ENCODE measurements around the gene SLC35F1. TPM values are rescaled to one million over a fixed set of nuclear protein-coding genes. Genes with fewer than 3 reads are reported as not detected.

Gene SLC35F1
- total RNA-seq, 2 donors from 2014 or later = not detected

DNA sequence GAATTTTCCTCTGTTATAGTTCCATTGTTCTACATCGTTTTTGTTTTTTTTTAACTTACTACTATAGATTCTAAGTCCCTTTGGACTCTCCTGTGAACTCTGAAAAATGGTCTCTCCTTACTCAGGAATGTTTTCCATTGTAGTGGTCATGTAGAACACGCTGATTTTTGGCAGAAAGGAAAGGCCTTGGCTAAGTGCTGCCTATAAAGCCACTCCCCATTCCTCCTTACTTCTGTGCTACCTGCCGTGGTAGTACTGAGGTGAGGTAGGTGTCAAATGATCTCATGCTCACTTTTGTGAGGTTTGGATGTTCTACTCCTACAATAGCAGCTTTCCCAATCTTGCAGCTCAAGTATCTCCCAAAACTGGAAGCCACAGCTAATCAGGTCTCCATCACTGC is 270.7 kb downstream of the SLC35F1 start:
- ATAC-seq = no peak
- H3K9me3 Mint-ChIP-seq = peaks cover 8% of the 10 kb centered on the region
- DNase-seq (ENCODE audit: low spot score) = no peak
- H3K27ac Mint-ChIP-seq = no peak overlapping the region
- H3K36me3 Mint-ChIP-seq = peaks cover 14% of the 10 kb centered on the region
- no peak overlapping the region for H3K4me3 Mint-ChIP-seq
- peaks cover 4 to 42% of the 10 kb centered on the region in 2 donors for H3K27me3 Mint-ChIP-seq
- H3K4me1 Mint-ChIP-seq (ENCODE audit: low read depth in 2 of 2) = no peaks in the 10 kb centered on the region

DNA sequence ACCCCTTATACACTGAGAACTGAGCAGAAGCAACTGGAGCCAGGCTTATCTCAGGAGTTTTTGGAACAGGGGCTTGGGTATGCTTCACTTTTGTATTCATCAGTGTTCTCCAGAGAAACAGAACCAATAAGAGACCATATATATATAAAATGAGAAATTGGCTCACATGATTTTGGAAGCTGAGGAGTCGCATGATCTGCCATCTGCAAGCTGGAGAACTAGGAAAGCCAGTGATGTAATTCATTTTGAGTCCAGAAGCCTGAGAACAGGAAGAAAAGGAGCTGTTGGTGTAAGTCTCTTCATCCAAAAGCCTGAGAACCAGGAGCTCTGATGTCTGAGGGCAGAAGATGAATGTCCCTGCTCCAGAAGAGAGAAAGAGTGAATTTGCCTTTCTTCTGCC is 272.0 kb downstream of the SLC35F1 start:
- no peaks in the 10 kb centered on the region for H3K4me1 Mint-ChIP-seq (ENCODE audit: low read depth in 2 of 2)

GRCh38 chr6:118186672-118187567 is 279.9 kb downstream of the SLC35F1 start:
- ATAC-seq = no peak
- Mint-ChIP-seq H3K4me3 (peak overlapping the region; percentile 24), H3K36me3 (no peaks in the 10 kb centered on the region)

More for the DNA sequence above, 272.0 kb downstream of the SLC35F1 start:
- DNase-seq (ENCODE audit: low spot score) (no peak), ATAC-seq (no peak)
- no peak overlapping the region for H3K4me3 Mint-ChIP-seq
- peaks cover 5% of the 10 kb centered on the region for H3K36me3 Mint-ChIP-seq
- peaks cover 4 to 29% of the 10 kb centered on the region in 2 donors for H3K27me3 Mint-ChIP-seq
- no peak overlapping the region for H3K27ac Mint-ChIP-seq
- peaks cover 4% of the 10 kb centered on the region for H3K9me3 Mint-ChIP-seq

DNA sequence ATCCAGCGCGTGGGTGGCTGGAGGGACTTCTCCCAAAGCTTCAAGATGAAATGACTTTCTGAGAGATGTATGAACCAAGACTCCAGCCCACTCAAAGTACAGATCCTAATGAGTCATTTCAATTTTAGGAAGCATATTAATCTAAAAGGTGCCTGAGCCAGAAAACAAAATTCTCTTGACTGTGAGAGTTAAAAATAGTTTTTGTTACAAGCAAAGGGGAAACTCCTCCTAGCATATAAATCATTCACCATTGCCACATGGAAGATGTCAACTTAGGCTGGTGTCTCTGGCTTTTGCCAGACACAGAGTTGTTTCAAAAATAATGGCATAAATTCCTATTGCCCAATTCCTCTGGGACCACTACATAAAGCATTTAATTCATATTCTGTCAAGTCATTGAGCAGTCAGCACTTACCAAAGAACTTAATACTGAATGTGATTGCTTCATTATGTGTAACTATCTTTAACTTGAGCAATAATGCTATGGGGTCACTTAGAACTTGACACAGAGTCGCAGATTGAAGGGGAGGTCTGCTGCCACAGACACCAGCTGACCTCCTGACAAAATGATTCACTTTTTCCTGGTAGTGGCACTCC is 280.6 kb downstream of the SLC35F1 start:
- peaks cover 2 to 21% of the 10 kb centered on the region in 2 donors for H3K4me1 Mint-ChIP-seq (ENCODE audit: low read depth in 2 of 2)
- ATAC-seq (no peak), DNase-seq (ENCODE audit: low spot score) (no peak)
- H3K36me3 Mint-ChIP-seq = no peaks in the 10 kb centered on the region
- no peaks in the 10 kb centered on the region for H3K27me3 Mint-ChIP-seq
- no peaks in the 10 kb centered on the region for H3K9me3 Mint-ChIP-seq
- peak overlapping the region; percentile 24 for H3K4me3 Mint-ChIP-seq
- no peak overlapping the region for H3K27ac Mint-ChIP-seq

More at GRCh38 chr6:118186672-118187567, 279.9 kb downstream of the SLC35F1 start:
- peaks cover 2 to 21% of the 10 kb centered on the region in 2 donors for H3K4me1 Mint-ChIP-seq (ENCODE audit: low read depth in 2 of 2)
- H3K9me3 Mint-ChIP-seq = no peaks in the 10 kb centered on the region
- no peak overlapping the region for H3K27ac Mint-ChIP-seq
- no peaks in the 10 kb centered on the region for H3K27me3 Mint-ChIP-seq
- no peak for DNase-seq (ENCODE audit: low spot score)

GRCh38 chr6:118188561-118188960 is 281.5 kb downstream of the SLC35F1 start:
- DNase-seq (ENCODE audit: low spot score) (no peak), ATAC-seq (no peak)
- no peaks in the 10 kb centered on the region for H3K27me3 Mint-ChIP-seq
- no peaks in the 10 kb centered on the region for H3K9me3 Mint-ChIP-seq
- no peak overlapping the region for H3K4me3 Mint-ChIP-seq
- H3K36me3 Mint-ChIP-seq = no peaks in the 10 kb centered on the region
- H3K27ac Mint-ChIP-seq = no peak overlapping the region
- H3K4me1 Mint-ChIP-seq (ENCODE audit: low read depth in 2 of 2) = peaks cover 2 to 21% of the 10 kb centered on the region in 2 donors

- H3K27ac Mint-ChIP-seq = no peak overlapping the region
Observed at GRCh38 chr6:118197539-118197938, 290.5 kb downstream of the SLC35F1 start.

DNA sequence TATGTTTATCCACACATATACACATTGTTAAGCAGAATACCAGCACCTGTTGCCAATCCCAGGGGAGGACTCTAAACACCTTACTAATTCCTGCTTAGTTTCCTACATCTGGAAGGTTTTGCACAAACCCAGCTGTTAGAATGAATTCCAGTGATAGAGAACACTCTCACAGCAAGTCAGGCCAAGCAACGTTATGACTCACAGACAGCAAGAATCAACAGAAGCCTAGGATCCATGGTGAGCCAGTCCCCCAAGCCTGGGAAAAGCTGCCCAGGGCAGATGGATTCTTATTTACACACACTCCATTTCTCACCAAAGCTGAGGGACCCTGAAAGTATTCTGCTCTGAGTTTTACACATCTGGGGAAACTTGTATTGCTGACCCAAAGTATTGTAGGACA is 291.7 kb downstream of the SLC35F1 start:
- Mint-ChIP-seq H3K36me3 (no peaks in the 10 kb centered on the region), H3K4me3 (no peak overlapping the region), H3K4me1 (ENCODE audit: low read depth in 2 of 2) (no peaks in the 10 kb centered on the region), H3K9me3 (no peaks in the 10 kb centered on the region), H3K27me3 (peaks cover 0 to 2% of the 10 kb centered on the region in 2 donors), H3K27ac (no peak overlapping the region)
- DNase-seq (ENCODE audit: low spot score) = no peak
- ATAC-seq = no peak

More at GRCh38 chr6:118197539-118197938, 290.5 kb downstream of the SLC35F1 start:
- H3K9me3 Mint-ChIP-seq = no peaks in the 10 kb centered on the region
- no peak overlapping the region for H3K4me3 Mint-ChIP-seq
- H3K4me1 Mint-ChIP-seq (ENCODE audit: low read depth in 2 of 2) = no peaks in the 10 kb centered on the region
- DNase-seq (ENCODE audit: low spot score) = no peak
- H3K27me3 Mint-ChIP-seq = peaks cover 0 to 2% of the 10 kb centered on the region in 2 donors
- ATAC-seq = no peak
- no peaks in the 10 kb centered on the region for H3K36me3 Mint-ChIP-seq

- H3K4me1 Mint-ChIP-seq (ENCODE audit: low read depth in 2 of 2) = no peaks in the 10 kb centered on the region
- no peak overlapping the region for H3K27ac Mint-ChIP-seq
- DNase-seq (ENCODE audit: low spot score) (no peak), ATAC-seq (peak in 1 of 2 donors; percentile 6)
- no peaks in the 10 kb centered on the region for H3K9me3 Mint-ChIP-seq
- H3K4me3 Mint-ChIP-seq = no peak overlapping the region
- H3K36me3 Mint-ChIP-seq = no peaks in the 10 kb centered on the region
- H3K27me3 Mint-ChIP-seq = peaks cover 0 to 2% of the 10 kb centered on the region in 2 donors
Observed at GRCh38 chr6:118200160-118200559, 293.1 kb downstream of the SLC35F1 start.

GRCh38 chr6:118202517-118202916 is 295.5 kb downstream of the SLC35F1 start:
- Mint-ChIP-seq H3K36me3 (no peaks in the 10 kb centered on the region), H3K4me3 (no peak overlapping the region), H3K27ac (no peak overlapping the region), H3K27me3 (no peaks in the 10 kb centered on the region), H3K9me3 (no peaks in the 10 kb centered on the region), H3K4me1 (ENCODE audit: low read depth in 2 of 2) (no peaks in the 10 kb centered on the region)
- DNase-seq (ENCODE audit: low spot score) (no peak), ATAC-seq (no peak)

DNA sequence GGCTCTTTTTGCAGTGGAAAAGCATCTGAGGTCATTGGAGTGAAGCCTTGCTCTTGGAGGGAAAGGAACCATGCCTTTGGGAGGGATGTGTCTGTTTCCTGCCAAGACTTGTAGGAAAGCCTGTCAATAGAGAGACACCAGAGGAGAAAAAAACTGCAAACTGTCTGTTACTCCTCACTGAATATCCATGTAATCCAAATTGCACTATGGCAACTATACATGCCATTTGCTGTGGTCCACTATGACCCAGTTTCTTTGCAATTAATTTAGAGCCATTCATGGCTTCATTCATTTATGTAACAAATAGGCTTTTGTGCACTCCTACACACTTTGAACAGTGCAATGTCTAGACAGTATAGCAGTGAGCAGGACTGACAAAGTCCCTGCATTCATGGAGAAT is 296.5 kb downstream of the SLC35F1 start:
- Mint-ChIP-seq H3K27ac (no peak overlapping the region), H3K36me3 (no peaks in the 10 kb centered on the region)

GRCh38 chr6:118206221-118206620 is 299.2 kb downstream of the SLC35F1 start:
- ATAC-seq = no peak
- no peaks in the 10 kb centered on the region for H3K9me3 Mint-ChIP-seq
- DNase-seq (ENCODE audit: low spot score) = no peak
- H3K4me3 Mint-ChIP-seq = no peak overlapping the region
- H3K27ac Mint-ChIP-seq = no peak overlapping the region
- H3K36me3 Mint-ChIP-seq = no peaks in the 10 kb centered on the region
- peaks cover 0 to 2% of the 10 kb centered on the region in 2 donors for H3K27me3 Mint-ChIP-seq
- no peaks in the 10 kb centered on the region for H3K4me1 Mint-ChIP-seq (ENCODE audit: low read depth in 2 of 2)

More for the DNA sequence above, 296.5 kb downstream of the SLC35F1 start:
- Mint-ChIP-seq H3K9me3 (no peaks in the 10 kb centered on the region), H3K27me3 (peaks cover 0 to 2% of the 10 kb centered on the region in 2 donors), H3K4me3 (no peak overlapping the region), H3K4me1 (ENCODE audit: low read depth in 2 of 2) (no peaks in the 10 kb centered on the region)
- ATAC-seq (no peak), DNase-seq (ENCODE audit: low spot score) (no peak)

DNA sequence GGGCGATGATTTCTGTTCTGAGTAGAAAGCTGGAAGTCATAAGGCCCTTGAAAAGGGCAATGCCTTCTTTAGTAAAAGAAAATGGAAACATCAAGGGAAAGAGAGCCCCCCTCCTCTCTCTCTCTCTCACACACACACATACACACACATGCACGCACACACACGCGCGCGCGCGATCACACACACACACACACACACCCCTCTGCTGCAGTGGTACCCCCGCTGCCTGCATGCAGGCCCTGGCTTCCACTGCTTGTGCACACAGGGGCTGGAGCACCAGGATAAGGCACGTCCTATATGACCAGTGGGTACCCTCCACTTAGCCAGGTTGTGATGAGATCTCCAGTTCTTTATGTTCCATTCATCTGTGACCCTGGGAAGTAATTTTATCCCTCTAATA is 300.9 kb downstream of the SLC35F1 start:
- Mint-ChIP-seq H3K36me3 (no peaks in the 10 kb centered on the region), H3K27me3 (peaks cover 2 to 9% of the 10 kb centered on the region in 2 donors), H3K4me3 (no peak overlapping the region), H3K4me1 (ENCODE audit: low read depth in 2 of 2) (no peaks in the 10 kb centered on the region), H3K27ac (no peak overlapping the region), H3K9me3 (no peaks in the 10 kb centered on the region)
- DNase-seq (ENCODE audit: low spot score) = no peak
- ATAC-seq = no peak

DNA sequence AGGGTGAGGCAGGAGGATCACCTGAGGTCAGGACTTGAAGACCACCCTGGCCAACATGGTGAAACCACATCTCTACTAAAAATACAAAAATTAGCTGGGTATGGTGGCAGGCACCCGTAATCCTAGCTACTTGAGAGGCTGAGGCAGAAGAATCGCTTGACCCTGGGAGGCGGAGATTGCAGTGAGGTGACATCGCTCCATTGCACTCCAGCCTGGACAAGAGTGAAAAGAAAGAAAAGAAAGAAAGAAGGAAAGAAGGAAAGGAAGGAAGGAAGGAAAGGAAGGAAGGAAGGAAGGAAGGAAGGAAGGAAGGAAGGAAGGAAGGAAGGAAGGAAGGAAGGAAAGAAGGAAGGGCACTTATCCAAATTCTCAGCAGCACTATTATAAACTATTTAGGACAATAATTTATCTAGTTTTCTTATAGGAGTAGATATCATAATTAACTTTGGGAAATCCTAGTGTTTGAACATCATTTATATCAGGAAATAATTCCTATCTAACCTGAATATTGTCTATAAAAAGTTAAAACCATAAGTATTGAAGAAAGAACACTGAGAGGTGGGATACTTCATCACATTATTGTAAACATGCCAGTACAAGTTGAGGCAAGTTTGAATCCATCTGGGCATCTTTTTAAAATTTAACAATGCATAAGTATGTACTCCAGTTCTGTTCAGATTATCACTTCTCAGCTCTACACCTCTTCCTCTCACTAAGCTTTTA is 305.5 kb downstream of the SLC35F1 start:
- Mint-ChIP-seq H3K36me3 (no peaks in the 10 kb centered on the region), H3K9me3 (no peaks in the 10 kb centered on the region), H3K27ac (no peak overlapping the region), H3K4me1 (ENCODE audit: low read depth in 2 of 2) (no peaks in the 10 kb centered on the region), H3K27me3 (peaks cover 5 to 22% of the 10 kb centered on the region in 2 donors), H3K4me3 (no peak overlapping the region)
- no peak for ATAC-seq
- no peak for DNase-seq (ENCODE audit: low spot score)

- H3K4me3 Mint-ChIP-seq = no peak overlapping the region
- no peaks in the 10 kb centered on the region for H3K36me3 Mint-ChIP-seq
- no peaks in the 10 kb centered on the region for H3K4me1 Mint-ChIP-seq (ENCODE audit: low read depth in 2 of 2)
- H3K9me3 Mint-ChIP-seq = no peaks in the 10 kb centered on the region
- no peak for DNase-seq (ENCODE audit: low spot score)
- H3K27me3 Mint-ChIP-seq = peaks cover 2 to 29% of the 10 kb centered on the region in 2 donors
- H3K27ac Mint-ChIP-seq = no peak overlapping the region
- ATAC-seq = no peak
Observed at GRCh38 chr6:118215269-118215668, 308.2 kb downstream of the SLC35F1 start.

Measured in natural killer cell treated with Interleukin-12 subunit alpha and Interleukin-12 subunit beta and Interleukin-15 and Interleukin-18, amount 100 ng/mL, for 72 hours (primary cell).